Endothelial cell of umbilical vein (primary cell): Measurements from ENCODE around the gene IGF2BP2. TPM values are rescaled to one million over a fixed set of nuclear protein-coding genes. Genes with fewer than 3 reads are reported as not detected.

ENCODE experiments used
- BruUV-seq: library from RNA; stranded (reverse); fragments of 400-500 nt; replicated peaks from 2 replicates; lab custom pipeline; 2021; lab: Mats Ljungman, UMichigan
- CTCF ChIA-PET: fragments of 300-600, 350-600 bp; sonication (Branson Sonifier 250); formaldehyde crosslinking; loops from one replicate; lab custom pipeline; 2021; ENCODE audit warnings: antibody characterized with exemption, inconsistent platforms; lab: Charles Lee
- POLR2A ChIA-PET: fragments of 300-600, 350-600 bp; sonication (Branson Sonifier 250); formaldehyde crosslinking; loops from one replicate; lab custom pipeline; 2021; ENCODE audit warnings: antibody characterized with exemption, inconsistent platforms; lab: Charles Lee
- DNase-seq: peaks from one replicate; pipeline ENCODE4 v3.0.0-alpha.2; 2011; ENCODE audit warnings: low read depth, low spot score
- FAIRE-seq: peaks from 2 replicates; lab custom pipeline; 2011; peaks lifted over from hg19 to GRCh38; lab: Jason Lieb, UNC
- H2AFZ ChIP-seq: 2 replicates; pipeline ENCODE4 v1.6.0; 2012; ENCODE audit warnings: low read depth, low read length, control low read depth, inconsistent platforms
- H3K27ac ChIP-seq: 2 replicates; pipeline ENCODE4 v1.5.1; 2011; ENCODE audit warnings: low read depth, mild to moderate bottlenecking, control low read depth, low read length, moderate library complexity; ENCODE audit not compliant: insufficient read depth
- H3K27me3 ChIP-seq, 2 experiments: 2 replicates each; pipeline versions ENCODE4 v1.6.0 to v1.6.1; 2011; ENCODE audit warnings: low read length in 2 of 2, mixed read lengths in 1 of 2; ENCODE audit not compliant: control insufficient read depth in 2 of 2, insufficient read depth in 2 of 2
- H3K36me3 ChIP-seq, 2 experiments: 2 replicates in 1 of 2; 3 replicates in 1 of 2; pipeline ENCODE4 v1.5.1; 2011; ENCODE audit warnings: low read length in 2 of 2, mild to moderate bottlenecking in 1 of 2, moderate library complexity in 1 of 2; ENCODE audit not compliant: control insufficient read depth in 2 of 2, insufficient read depth in 2 of 2; ENCODE audit errors: extremely low read depth in 1 of 2
- H3K4me1 ChIP-seq: 3 replicates; pipeline ENCODE4 v1.5.1; 2011; ENCODE audit warnings: mild to moderate bottlenecking, low read length; ENCODE audit not compliant: control insufficient read depth, insufficient read depth; ENCODE audit errors: extremely low read depth
- H3K4me2 ChIP-seq: 2 replicates; pipeline ENCODE4 v1.6.1; 2011; ENCODE audit warnings: low read length, control low read depth, mixed read lengths; ENCODE audit not compliant: insufficient read depth
- H3K4me3 ChIP-seq, 3 experiments: fragments of 200-600 bp in 1 of 3; sonication (generic), shearing (Covaris generic) in 1 of 3; replicated peaks in 1 of 3; 2 replicates each; pipeline ENCODE4 v1.5.1; 2011 to 2016; ENCODE audit warnings: control low read depth in 3 of 3, low read length in 3 of 3, mild to moderate bottlenecking in 2 of 3, inconsistent platforms in 1 of 3, low read depth in 1 of 3, moderate library complexity in 1 of 3; ENCODE audit not compliant: insufficient read depth in 1 of 3
- H3K79me2 ChIP-seq: 2 replicates; pipeline ENCODE4 v1.6.0; 2012; ENCODE audit warnings: low read length, inconsistent platforms; ENCODE audit not compliant: control insufficient read depth, insufficient read depth
- H3K9ac ChIP-seq: replicated peaks from 2 replicates; pipeline ENCODE3; 2011; ENCODE audit warnings: low read length, control low read depth; ENCODE audit not compliant: insufficient read depth; ENCODE audit errors: extremely low read depth
- H3K9me1 ChIP-seq: replicated peaks from 3 replicates; pipeline ENCODE4 v1.6.0; 2011; ENCODE audit warnings: mild to moderate bottlenecking, low read length; ENCODE audit not compliant: control insufficient read depth, insufficient read depth; ENCODE audit errors: extremely low read depth
- H3K9me3 ChIP-seq: replicated peaks from 2 replicates; pipeline ENCODE4 v1.5.1; 2012; ENCODE audit warnings: low read length, inconsistent platforms; ENCODE audit not compliant: control insufficient read depth, insufficient read depth
- H4K20me1 ChIP-seq: replicated peaks from 2 replicates; pipeline ENCODE3; 2011; ENCODE audit warnings: mild to moderate bottlenecking, low read length; ENCODE audit not compliant: control insufficient read depth, insufficient read depth; ENCODE audit errors: extremely low read depth
- CTCF ChIP-seq, 2 donors: IDR thresholded peaks; 1 replicate in 1 of 2; 2 replicates in 1 of 2; pipeline ENCODE4 v1.5.1; 2011; ENCODE audit warnings: low read length in 2 of 2, mild to moderate bottlenecking in 2 of 2, moderate library complexity in 2 of 2, control low read depth in 1 of 2, inconsistent platforms in 1 of 2, low read depth in 1 of 2; ENCODE audit not compliant: insufficient read depth in 1 of 2; ENCODE audit errors: extremely low read depth in 1 of 2
- EZH2 ChIP-seq: IDR thresholded peaks from 2 replicates; pipeline ENCODE4 v1.6.1; 2012; ENCODE audit warnings: borderline replicate concordance, low read depth, mild to moderate bottlenecking, moderate library complexity, low read length, inconsistent platforms; ENCODE audit not compliant: severe bottlenecking
- GATA2 ChIP-seq: IDR thresholded peaks from 2 replicates; pipeline ENCODE4 v1.7.0; 2011; ENCODE audit warnings: low read depth, mild to moderate bottlenecking, moderate library complexity, mixed read lengths, low read length; ENCODE audit not compliant: insufficient read length, insufficient read depth
- MAX ChIP-seq: IDR thresholded peaks from 2 replicates; pipeline ENCODE4 v1.6.1; 2011; ENCODE audit not compliant: insufficient read depth, insufficient read length
- POLR2AphosphoS5 ChIP-seq: IDR thresholded peaks from 2 replicates; pipeline ENCODE4 v1.6.1; 2012; ENCODE audit warnings: low read depth, mild to moderate bottlenecking, control low read depth, low read length, moderate library complexity; ENCODE audit not compliant: insufficient read depth
- dilution Hi-C: fragments of 300-500 bp; cut with MboI; formaldehyde crosslinking; loops from one replicate; pipeline ENCODE4 v1.15.0; 2019; ENCODE audit warnings: low sequenced_read_pairs; ENCODE audit not compliant: extremely low pct_ligation_motif_present
- intact Hi-C: fragments of 100-400 bp; cut with micrococcal nuclease; formaldehyde crosslinking; loops from one replicate; pipeline ENCODE4 v1.10.0; 2022
- polyA plus RNA-seq, 4 experiments: library from polyadenylated mRNA; depleted of rRNA in 3 of 4; stranded (reverse) in 3 of 4; unstranded in 1 of 4; fragments of >200 nt; gene quantifications; 2 replicates each; pipeline versions ENCODE4 v1.2.1 to v1.2.3, GENCODE V29; 2011 to 2012; ENCODE audit warnings: missing spikeins in 1 of 4
- total RNA-seq: library from RNA; stranded (reverse); gene quantifications from 2 replicates; pipeline ENCODE4 v1.2.3, GENCODE V29; 2021

Gene IGF2BP2
- total and polyA plus RNA-seq, 2 donors (not counting 3 experiments of a cell fraction or from before 2014, with no cell fraction given): 10.7 to 130 TPM

- POLR2A ChIA-PET: interaction anchor here (1.5 kb wide), 1 partner anchor 44 kb away, joined by 4 read pairs; the partner anchor contains the start of gene SENP2
These were observed 194.6 kb downstream of the IGF2BP2 start for GRCh38 chr3:185630182-185630622.

More at GRCh38 chr3:185630182-185630622, 194.6 kb downstream of the IGF2BP2 start:
- no peak overlapping the region for H3K9ac ChIP-seq
- H3K36me3 ChIP-seq: peaks cover 4 to 6% of the 10 kb centered on the region in 2 experiments
- H3K27me3 ChIP-seq: no peaks in the 10 kb centered on the region
- H3K4me2 ChIP-seq: peak overlapping the region; percentile 11
- dilution Hi-C loops (no loop called here), intact Hi-C loops (no loop called here)
- no peaks in the 10 kb centered on the region for H4K20me1 ChIP-seq
- no peak overlapping the region for H3K27ac ChIP-seq
- no peak overlapping the region for H3K4me3 ChIP-seq
- H3K4me1 ChIP-seq: peaks cover 12% of the 10 kb centered on the region
- no peak for TF ChIP-seq GATA2
- TF ChIP-seq MAX: no peak
- no peak for TF ChIP-seq CTCF (IDR thresholded peaks at IDR 0.05; ENCODE audit: extremely low read depth in 1 of 2, insufficient read depth in 1 of 2, low read depth in 1 of 2, low read length in 2 of 2)
- TF ChIP-seq POLR2AphosphoS5: no peak
- no peak for TF ChIP-seq EZH2
- no peaks in the 10 kb centered on the region for H3K9me3 ChIP-seq
- DNase-seq (peak; percentile 82), FAIRE-seq (peak; percentile 93)
- TSS peak; percentile 38 for BruUV-seq
- no peaks in the 10 kb centered on the region for H3K9me1 ChIP-seq
- CTCF ChIA-PET: interaction anchor here (0.9 to 1.5 kb wide), 3 partner anchors 10 to 138 kb away, joined by 3 to 4 read pairs (median 3); no protein-coding TSS in a partner anchor
- no peaks in the 10 kb centered on the region for H3K79me2 ChIP-seq
- H2AFZ ChIP-seq: no peak overlapping the region
